Measurements from ENCODE around the gene RSPO3. TPM values are rescaled to one million over a fixed set of nuclear protein-coding genes. Genes with fewer than 3 reads are reported as not detected.

Gene RSPO3
- total and polyA plus RNA-seq, 2 of the 13 experiments (the other 11 are each of a cell fraction or from before 2014, with no cell fraction given): not detected

DNA sequence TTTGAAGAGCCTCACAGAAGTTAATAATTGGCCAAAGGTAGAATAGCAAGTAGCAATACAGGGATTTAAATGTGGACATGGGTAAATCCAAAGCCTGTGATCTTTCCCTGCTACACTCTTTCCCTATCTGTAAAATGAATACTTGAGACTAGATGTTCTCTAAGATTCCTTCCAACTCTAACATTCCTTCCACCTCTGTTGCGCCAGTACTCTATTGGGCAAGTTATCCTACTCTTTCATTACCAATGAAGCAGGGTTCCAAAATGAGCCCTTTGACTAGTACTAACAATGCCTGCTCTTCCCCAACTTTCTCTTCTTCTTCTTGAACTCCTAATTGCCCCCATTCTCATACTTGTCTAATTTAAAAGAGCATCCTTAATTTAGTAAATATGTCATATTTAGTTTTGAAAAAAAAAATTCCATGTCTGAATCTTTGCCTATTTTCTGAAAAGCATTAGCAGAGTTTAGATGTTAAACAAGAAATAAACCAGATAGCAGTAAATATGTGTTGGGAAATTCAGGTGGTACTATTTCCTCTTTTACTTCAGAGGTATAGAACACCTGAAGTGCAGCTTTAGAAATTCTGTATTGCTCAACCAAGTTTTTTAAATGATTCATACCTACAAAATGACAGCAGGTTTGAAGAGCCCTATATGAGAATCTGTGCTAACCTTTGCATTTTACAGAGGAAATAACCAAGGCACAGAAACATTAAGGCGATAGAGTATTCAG lies 35.1 kb upstream of the RSPO3 start:
- Histone ChIP-seq H2AFZ (ENCODE audit: low read length) (no peak overlapping the region), H3K27me3 (ENCODE audit: control insufficient read depth in 1 of 2, insufficient read depth in 2 of 2, low read length in 2 of 2) (no peaks in the 10 kb centered on the region), H3K4me2 (ENCODE audit: low read depth, low read length) (no peak overlapping the region), H4K20me1 (ENCODE audit: insufficient read depth, low read length) (no peaks in the 10 kb centered on the region), H3K4me1 (ENCODE audit: insufficient read depth, low read length) (no peaks in the 10 kb centered on the region), H3K79me2 (ENCODE audit: insufficient read depth, low read length) (no peaks in the 10 kb centered on the region), H3K9ac (ENCODE audit: insufficient read depth, low read depth, low read length) (no peak overlapping the region), H3K9me3 (ENCODE audit: low read length) (no peaks in the 10 kb centered on the region), H3K4me3 (replicated peaks in 1 of 3; ENCODE audit: insufficient read depth in 1 of 3, low read depth in 2 of 3, low read length in 3 of 3) (no peak overlapping the region), H3K36me3 (replicated peaks in 1 of 2; ENCODE audit: control insufficient read depth in 1 of 2, insufficient read depth in 2 of 2, low read length in 2 of 2) (no peaks in the 10 kb centered on the region), H3K27ac (ENCODE audit: extremely low read length, insufficient read depth, low read length) (no peak overlapping the region)
- TF ChIP-seq MAFK (conservative IDR thresholded peaks at IDR 0.05 in 1 of 2, IDR thresholded peaks at IDR 0.05 in 1 of 2; ENCODE audit: low read length in 2 of 2) (no peak), RXRA (CRISPR knock-in tag; IDR thresholded peaks at IDR 0.05) (no peak), AKAP8 (CRISPR knock-in tag; IDR thresholded peaks at IDR 0.05) (no peak), NFIC (IDR thresholded peaks at IDR 0.05; ENCODE audit: low read length) (no peak), HMGA1 (CRISPR knock-in tag; conservative IDR thresholded peaks at IDR 0.05) (no peak), STAT6 (CRISPR knock-in tag; IDR thresholded peaks at IDR 0.05; ENCODE audit: borderline replicate concordance) (no peak), ARNT2 (CRISPR knock-in tag; IDR thresholded peaks at IDR 0.05; ENCODE audit: low read depth) (no peak), SIN3B (IDR thresholded peaks at IDR 0.05; ENCODE audit: low read length) (no peak), ZNF510 (CRISPR knock-in tag; IDR thresholded peaks at IDR 0.05; ENCODE audit: low read depth) (no peak), KLF6 (CRISPR knock-in tag; IDR thresholded peaks at IDR 0.05) (no peak), LBX2 (CRISPR knock-in tag; IDR thresholded peaks at IDR 0.05; ENCODE audit: borderline replicate concordance) (no peak), NFE2L2 (IDR thresholded peaks at IDR 0.05; ENCODE audit: low read length) (no peak), AGO2 (optimal IDR thresholded peaks at IDR 0.05; ENCODE audit: low read depth, low read length) (no peak)
- DNase-seq (ENCODE audit: low spot score): no peak
- no peak for ATAC-seq
- ChIA-PET CTCF (ENCODE audit: low intra/inter-chr PET ratio, low total read pairs) (no interaction called here), POLR2A (no interaction called here)
- intact Hi-C loops (cut with micrococcal nuclease; ENCODE audit: unreplicated experiment): no loop called here
- in situ Hi-C loops (cut with HindIII; ENCODE audit: extremely low pct_ligation_motif_present, low pct_unique_long_range_greater_than_20kb): no loop called here
- BruUV-seq (replicated peaks): no TSS peak
- WGBS (ENCODE audit: low lambda C conversion rate): 4% methylated on average over 2 of the region's 2 CpGs
- no peak for FAIRE-seq

Measured in HepG2 (cell line).